HG02759 (cell line): Measurements from ENCODE around the gene KCNT1.
"Not testable (repeated sequence)": the region's sequence is repeated elsewhere in the genome, so short reads cannot be mapped to it uniquely, and the experiment has no call there.

Experiments used
- ATAC-seq: cut with Tn5 transposase; IDR thresholded peaks from one replicate; pipeline ENCODE4 v1.9.1; 2021; ENCODE audit warnings: mild to moderate bottlenecking, moderate library complexity; ENCODE audit not compliant: unreplicated experiment

The KCNT1 gene

DNA sequence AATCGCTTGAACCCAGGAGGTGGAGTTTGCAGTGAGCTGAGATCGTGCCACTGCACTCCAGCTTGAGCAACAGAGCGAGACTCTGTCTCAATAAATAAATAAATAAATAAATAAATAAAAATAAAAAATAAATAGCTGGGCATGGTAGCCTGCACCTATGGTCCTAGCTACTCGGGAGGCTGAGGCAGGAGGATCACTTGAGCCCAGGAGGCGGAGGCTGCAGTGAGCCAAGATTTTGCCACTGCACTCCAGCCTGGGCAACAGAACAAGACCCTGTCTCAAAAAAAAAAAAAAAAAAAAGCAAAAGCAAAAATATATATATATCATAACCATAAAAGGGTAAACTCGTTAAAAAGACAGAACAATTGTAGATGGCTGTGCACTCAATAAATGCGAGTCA, 29.2 kb upstream of the KCNT1 start:
- ATAC-seq, result not testable (repeated sequence)

DNA sequence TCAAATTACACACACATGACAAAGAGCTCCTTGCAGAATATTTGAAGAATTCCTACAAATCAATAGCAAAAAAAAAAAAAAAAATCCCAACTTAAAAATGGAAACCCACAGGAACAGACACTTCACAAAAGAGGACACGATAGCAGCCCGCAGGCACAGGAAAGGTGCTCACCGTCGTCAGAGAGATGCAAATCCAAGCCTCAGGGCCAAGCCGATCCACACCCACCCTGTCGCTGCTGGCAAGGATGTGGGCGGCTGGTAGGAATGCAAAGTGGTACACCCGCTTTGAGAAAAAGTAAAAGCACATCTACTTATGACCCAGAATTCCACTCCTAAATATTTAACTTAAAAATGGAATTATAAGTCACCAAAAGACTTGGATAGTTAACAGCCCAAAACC, 28.0 kb upstream of the KCNT1 start:
- no peak for ATAC-seq

DNA sequence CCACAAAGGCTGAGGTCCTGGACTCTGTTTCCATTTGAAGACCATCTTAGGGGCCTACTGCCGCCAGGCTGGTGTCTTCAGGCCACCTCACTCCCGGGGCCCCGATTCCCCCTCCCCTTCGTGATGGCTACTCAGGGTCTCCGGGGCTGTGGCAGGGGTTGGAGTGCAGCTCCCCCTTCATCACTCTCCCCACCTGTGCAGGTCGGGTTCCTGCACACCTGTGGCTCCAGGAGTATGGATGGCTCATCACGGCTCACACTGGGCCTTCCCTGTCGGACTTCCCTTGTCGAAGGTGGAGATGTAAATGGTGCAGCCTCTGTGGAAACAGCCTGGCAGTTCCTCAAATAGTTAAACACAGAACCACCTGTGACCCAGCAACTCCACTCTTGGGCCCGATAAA, 27.0 kb upstream of the KCNT1 start:
- ATAC-seq, result no peak

DNA sequence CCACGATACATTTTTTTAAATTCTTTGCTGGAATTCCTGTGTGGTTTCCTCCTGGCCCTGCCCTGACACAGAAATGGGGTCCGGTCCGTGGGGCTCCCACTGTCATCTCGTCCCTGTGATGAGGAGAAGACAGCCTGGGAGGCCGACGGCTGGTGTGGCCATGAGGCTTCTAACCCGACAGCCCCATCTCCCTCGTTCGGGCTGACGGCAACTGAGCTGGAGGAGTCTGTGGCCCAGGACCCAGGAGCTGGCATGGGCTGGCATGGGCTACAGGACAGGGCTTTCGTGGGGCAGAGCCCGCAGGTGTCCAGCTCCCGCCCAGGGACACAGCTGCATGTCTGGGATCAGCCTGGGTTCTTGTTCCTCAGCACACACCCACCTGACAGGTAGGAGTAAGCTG, 25.1 kb upstream of the KCNT1 start:
- no peak for ATAC-seq

DNA sequence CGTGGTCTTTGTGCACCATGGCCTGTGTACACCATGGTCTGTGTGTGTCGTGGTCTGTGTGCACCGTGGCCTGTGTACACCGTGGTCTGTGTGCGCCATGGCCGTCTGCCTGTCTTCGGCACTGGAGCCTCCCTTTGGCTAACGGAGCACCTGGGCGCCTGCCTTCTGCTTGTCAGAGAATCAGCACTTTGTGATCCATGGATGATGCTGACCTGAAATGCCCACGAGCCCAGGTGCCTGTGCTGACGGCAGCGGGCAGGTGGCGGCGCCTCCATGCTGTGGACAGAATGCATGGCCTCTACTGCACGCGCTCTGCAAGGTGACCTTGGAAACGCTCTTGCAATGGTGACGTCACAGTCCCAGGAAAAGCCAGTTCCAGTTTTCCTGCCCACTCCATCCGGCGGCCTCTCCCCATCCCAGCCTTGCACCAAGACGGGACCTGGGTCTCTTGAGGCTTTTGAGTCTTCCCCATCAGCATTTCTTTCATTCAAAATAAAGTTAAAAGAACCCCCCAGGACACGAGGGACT, 24.3 kb upstream of the KCNT1 start:
- no peak for ATAC-seq

DNA sequence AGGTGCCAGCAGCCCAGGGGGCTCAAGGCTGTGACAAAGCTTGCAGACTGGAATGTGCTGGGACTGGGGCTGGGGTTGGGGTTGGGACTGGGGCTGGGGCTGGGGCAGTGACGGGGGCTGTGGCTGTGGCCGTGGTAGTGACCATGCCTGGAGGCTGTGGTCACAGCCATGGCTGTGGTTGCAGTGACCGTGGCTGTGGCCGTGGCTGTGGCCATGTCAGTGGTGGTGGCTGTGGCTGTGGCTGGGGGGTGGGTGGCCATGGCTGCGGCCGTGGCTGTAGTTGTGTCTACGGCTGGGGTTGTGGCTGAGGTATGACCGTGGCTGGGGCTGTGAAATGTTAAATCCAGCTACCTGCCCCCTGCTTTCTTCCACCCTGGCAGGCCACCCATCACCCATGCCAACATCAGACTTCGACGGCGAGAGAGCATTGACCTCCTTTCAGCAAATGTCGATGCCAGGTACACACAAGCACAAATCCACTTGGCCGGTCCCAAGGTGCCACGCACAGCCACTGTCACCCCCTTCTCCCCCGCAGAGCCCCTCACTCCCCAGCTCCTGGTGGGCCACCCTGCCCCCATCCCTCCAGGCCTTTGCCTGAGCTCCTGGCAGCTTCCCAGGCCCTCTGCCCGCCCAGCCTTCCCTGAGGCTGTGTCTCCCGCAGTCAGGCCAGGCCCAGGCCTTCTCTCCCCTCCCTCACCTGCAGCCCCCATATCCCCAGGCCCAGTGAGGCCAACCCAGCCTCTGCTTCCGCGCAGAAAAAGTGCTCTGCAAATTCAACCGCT, 23.6 kb upstream of the KCNT1 start:
- ATAC-seq, result no peak

DNA sequence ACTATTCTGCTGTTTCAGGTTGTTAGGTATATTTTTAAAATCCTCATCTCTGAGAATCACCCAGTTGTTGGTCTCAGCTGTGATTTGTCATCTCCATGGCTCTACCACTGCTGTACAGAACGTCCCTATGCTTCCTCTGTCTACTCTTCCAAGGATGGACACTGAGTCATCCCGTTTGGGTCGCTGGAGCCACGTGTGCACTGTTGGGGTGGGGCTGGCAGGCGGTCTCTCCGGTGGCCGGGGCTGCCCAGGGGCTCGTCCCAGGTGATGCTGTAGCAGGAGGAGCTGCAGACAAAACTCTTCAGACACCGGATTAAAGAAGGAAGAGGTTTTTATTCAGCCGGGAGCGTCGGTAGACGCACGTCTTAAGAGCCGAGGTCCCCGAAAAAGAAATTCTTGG, 21.9 kb upstream of the KCNT1 start:
- no peak for ATAC-seq

DNA sequence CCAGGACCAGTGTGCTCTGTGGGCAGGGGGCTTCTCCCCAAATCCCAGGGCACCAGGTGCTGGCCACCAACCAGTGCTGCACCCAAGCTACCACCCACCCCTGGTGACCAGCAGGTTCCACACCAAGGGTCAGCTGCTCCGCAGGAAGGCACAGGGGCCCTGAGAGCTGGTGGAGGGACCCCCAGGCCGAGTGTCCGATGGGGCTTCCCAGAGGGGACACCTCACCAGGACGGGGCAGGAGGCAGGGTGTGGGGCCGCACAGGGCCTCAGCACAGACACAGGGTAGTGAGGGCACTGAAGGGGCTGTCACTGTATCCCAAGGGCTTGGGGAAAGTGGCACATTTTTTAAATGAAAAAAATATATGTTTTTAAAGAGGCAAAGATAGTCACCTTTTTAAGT, 20.8 kb upstream of the KCNT1 start:
- ATAC-seq, result no peak

DNA sequence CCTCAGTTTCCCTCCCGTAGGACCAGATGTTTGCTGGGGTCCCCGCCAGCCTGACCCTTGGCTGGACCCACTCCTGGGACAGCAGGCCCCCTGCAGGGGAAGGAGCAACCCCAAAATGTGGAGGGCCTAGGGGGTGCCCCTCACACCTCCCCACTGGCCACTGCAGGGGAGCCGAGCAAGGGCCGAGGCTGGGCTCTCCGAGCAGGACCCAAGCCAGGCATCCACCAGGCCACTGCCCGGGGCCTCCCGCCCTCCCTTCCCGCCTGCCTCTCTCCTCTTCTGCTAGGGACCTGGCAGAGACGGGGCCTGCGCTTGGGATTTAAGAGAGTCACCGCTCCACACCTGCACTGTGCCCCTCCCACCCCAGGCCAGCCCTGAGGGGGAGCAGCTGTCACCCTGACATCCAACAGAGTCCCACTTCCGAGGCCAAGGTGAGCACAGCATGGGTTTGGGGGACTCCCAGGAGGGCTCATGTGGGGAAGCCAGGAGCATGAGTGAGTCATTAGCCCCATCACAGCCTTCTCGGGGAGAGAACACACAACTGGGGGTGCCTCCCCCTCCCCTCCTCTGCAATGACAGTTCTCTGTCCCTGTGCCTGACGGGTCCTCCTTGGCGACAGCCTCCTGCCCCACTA, 18.5 kb upstream of the KCNT1 start:
- ATAC-seq, result no peak

DNA sequence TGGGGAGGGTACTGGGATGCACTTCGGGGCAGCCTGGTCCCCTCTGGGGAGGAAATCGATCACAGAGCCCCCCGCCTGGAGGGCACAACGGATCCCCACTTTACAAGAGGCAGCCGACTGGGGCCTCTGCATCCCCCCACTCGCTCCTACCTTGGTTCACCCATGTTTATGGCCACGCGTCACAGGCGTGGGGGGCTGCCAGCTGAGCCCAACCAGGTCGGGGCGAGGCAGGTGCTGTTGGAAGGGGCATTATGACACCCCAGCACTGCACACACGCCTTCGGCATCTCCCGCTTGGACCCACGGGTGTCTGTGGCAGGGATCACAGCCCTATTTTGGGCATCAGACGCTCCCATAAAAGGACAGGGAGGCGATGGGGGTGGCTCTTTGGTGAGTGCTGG, 17.3 kb upstream of the KCNT1 start:
- ATAC-seq, result no peak

DNA sequence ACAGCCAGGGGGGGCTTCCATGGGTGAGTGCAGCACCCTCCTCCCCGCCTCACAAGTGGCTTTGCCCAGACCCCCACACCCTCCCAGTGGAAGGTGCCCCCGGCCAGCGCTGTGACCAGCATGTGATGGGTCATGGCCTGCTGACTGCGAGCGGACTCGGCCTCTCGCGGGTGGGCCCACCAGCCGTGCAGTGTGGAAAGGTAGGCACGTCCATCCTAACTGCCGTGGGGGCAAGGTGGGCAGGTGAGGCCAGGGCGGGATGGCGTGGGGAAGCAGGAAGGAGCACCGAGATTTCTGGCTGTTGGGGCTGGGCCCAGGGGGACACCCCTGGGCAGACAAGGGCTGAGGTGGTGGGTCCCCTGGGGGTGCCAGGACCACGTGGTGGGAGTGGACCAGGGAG, 14.8 kb upstream of the KCNT1 start:
- no peak for ATAC-seq

DNA sequence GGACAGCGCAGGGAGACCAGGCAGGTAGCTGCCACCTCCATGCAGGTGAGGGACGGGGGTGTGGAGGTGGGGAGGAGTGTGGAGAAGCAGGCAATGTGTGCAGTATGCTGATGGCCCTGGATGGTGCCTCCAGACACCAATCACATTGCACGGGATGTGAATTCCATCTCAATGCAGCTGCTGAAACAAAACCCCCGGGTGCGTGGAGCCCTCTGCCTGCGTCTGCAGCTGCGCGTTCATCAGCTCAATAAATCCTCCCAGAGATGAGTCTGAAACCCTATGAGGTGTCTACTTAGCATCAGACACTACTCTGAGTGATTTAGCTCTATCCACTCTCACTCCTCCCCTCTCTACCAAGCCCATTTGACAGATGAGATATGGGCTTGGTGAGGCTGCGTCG, 13.0 kb upstream of the KCNT1 start:
- ATAC-seq, result no peak

DNA sequence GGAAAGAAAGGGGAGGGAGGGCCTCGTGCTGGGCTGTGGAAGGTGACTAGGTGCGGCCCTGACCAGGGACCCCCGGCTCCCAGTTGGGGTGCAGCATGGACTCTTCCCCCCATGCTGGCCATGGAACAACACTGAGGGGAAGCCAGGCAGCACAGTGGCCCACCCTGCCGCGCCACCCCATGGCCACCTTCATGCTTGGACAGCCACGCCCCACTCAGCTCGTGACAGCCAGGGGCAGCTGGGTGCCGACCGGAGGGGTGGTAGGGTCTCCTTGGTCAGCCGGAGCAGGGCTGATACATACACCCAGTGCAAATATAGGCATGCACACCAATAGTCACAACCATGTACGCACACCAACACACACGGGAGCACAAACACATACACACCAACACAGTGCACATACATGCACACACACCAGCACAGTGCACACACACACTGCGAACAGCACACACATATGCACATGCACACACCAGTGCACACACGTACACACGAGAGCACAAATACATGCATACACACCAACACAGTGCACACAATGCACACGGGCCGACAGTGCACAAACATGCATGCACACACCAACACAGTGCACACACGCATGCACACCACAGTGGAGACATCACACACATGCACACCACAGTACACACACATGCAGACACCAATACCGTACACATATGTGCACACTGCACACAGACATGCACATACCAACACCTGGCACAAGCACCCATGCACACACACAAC, 11.0 kb upstream of the KCNT1 start:
- no peak for ATAC-seq

DNA sequence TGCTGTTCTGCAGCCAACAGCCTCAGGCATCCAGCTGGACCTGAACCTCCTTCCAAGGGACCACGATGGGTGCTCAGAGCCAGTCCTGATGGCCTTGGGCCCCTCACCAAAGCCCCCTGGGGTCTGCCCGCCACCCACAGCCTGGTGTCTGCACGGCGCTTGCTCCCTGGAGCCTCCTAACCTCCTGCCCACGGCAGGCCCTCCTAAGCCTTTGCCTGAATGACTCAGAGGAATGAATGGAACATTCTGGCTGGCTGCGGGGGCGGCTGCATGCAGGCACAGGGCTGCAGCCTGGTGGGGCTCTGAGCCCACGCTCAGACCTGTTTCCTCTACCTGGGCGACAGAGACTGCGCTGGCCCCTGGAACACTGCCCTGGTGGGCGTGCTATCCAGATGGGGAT, 9.6 kb upstream of the KCNT1 start:
- ATAC-seq, result no peak

DNA sequence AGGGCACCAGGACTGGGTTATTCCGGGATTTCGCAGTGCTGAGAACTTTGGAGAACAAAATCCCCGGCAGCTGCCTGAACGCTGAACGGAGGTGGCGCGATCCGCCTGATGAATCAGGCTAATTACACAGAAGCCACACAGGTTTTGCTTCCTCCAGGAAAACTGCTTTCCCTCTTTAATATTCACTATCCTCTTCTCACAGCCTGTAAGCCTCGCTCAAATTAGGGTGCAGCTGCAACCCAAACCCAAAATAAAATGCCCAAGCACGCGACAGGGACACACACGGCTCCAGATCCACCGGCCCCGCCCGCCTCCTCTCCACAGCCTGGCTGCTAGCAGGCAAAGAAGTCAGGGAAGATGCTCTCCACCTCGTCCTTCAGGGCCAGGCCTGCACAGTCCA, 8.7 kb upstream of the KCNT1 start:
- no peak for ATAC-seq

DNA sequence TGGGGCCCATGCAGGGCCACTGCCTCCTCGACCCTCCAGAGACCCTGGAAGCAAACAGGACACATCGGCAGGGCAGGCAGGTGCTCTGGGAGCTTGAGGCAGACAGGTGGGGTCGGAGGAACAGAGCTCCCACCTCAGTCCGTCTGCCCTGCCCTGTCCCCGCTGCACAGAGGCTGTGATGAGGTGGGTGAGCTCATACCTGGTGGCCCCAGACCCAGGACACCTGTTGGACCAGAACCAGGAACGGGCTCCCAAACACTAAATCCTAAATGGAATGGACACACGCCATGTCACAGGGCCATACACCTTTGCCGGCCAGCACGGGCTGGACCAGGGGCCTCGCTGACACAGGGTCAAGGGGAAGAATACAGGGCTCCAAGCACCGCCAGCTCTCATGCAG, 8.2 kb upstream of the KCNT1 start:
- ATAC-seq, result no peak

DNA sequence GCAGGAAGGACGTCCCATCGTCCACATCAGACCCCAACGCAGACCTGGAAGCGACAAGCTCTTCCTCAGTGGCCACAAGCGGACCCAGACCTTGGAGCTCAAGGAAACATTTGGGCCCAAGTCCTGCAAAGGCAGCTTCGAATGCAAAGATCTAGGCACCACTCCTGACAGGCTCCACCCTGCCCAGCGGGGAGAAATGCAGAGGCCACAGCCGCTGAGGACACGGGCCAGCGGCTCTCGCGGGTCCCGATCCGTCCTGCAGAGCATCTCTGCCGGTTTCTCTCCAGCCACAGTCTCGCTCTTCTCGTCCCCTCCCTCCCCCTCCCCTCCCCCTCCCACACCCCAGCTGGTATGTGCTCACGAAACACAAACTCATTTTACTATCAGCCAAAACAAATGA, 7.6 kb upstream of the KCNT1 start:
- no peak for ATAC-seq

DNA sequence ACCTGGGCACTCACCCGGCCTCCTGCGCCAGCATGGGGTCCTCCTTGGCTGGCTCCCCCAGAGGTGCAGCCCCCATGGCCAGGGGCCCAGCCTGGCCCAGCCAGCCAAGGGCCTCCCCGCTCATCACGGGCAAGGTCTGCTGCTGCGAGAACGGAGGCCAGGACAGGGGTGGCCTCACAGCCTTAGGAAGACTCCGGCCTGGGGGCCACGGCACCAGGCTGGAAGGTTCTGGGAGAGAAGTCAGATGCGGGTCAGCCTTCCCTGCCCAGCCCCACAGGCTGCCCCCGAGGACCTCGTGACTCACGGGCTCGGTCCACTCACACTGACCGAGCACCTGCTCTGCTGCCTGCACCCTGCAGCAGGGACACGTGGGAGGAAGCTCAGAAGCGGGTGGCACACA, 6.9 kb upstream of the KCNT1 start:
- no peak for ATAC-seq

DNA sequence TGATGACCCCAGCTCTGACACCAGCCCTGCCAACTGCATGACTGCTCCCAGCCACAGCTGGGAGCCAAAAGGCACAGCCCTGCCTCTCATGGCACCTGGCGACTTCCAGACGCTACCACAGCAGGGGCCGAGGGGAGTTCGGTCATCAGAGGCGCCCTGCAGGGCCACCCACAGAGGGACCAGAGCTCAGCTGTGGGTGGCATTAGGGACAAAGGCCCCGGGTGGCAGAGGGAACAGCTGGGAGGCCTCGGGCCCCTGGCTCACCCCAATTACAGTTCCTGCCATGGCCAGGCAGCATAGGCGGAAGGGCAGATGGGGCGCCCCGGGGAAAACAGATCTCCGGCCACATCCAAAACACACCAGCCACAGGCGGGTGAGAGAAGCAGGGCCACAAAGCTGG, 6.3 kb upstream of the KCNT1 start:
- ATAC-seq, result no peak

DNA sequence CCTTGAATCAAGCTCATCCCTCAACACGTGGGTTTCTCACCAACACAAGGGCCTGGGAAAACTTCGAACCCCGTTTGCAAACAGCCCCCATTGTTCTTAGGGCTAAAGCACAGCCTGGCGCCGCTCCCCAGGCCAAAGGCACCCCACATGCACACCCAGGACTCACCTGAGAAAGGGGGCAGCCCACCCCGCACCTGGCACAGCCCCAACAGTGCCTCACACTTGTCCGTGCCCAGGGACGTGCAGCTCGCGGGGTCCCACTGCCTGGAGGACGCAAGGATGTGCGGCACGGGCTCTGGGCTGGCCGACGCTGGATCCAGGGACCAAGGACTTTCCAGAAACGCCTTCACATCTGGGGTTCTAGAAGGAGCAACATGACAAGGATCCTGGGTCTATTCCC, 5.5 kb upstream of the KCNT1 start:
- ATAC-seq, result no peak

DNA sequence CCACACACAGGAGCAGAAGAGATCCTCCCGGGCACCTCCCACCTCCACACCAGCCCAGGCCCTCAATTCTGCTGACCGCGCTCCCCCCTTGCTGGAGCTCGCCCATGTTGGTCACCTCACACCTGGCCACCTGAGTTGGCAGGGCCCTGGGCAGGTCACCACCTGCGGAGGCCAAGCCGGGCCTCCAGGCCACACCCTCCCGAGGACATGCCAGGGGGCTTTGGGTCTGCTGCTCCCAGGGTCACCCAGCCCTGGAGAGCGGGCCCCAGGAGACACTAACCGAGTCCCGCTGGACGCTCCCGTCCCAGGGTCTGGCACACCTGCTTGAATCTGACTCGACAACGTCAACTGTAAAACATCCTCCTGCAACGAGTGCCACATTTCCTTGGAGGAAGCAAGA, 4.8 kb upstream of the KCNT1 start:
- no peak for ATAC-seq

DNA sequence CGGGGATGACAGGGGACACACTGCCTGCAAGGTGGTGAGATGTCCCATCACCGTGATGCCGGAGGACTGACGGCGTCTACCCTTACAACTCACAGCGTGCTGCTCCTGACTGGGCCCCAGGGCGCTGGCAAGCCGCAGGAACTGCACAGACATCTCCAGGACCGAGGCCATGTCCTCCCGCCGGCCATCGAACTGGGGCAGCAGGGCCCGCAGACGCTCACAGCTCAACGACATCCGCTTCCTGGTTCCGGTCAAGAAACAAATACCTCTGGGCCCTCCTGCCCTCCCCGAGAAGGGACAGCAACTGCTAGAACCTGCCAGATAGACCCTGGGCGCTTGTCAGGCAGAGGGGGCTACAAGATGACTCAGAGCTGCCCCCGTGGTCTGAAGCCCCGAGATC, 3.7 kb upstream of the KCNT1 start:
- no peak for ATAC-seq
